ENCODE results near the gene RFTN1. TPM values are rescaled to one million over a fixed set of nuclear protein-coding genes. Genes with fewer than 3 reads are reported as not detected.

The RFTN1 gene
- total RNA-seq, 2 experiments from 2014 or later: 55.7 to 56.4 TPM

GRCh38 chr3:16502347-16502908 is 11.1 kb downstream of the RFTN1 start:
- peaks cover 79% of the 10 kb centered on the region for H3K4me1 Mint-ChIP-seq (ENCODE audit: low read depth)
- H3K36me3 Mint-ChIP-seq (ENCODE audit: low read depth): peaks cover 55% of the 10 kb centered on the region
- H3K27ac Mint-ChIP-seq: no peak overlapping the region
- H3K4me3 Mint-ChIP-seq: no peak overlapping the region
- ChIA-PET CTCF (no interaction called here), POLR2A (interaction anchor here (1.0 to 1.2 kb wide), 3 partner anchors 9 to 20 kb away, joined by 3 to 4 read pairs (median 3); no protein-coding TSS in a partner anchor)
- H3K9me3 Mint-ChIP-seq: no peaks in the 10 kb centered on the region
- H3K27ac ChIP-seq (ENCODE audit: low read depth in 1 of 2, low read length in 2 of 2): no peak overlapping the region
- peaks cover 22% of the 10 kb centered on the region for H3K36me3 ChIP-seq (ENCODE audit: insufficient read depth, low read length)
- H3K4me1 ChIP-seq (ENCODE audit: insufficient read depth, low read length): peaks cover 11% of the 10 kb centered on the region
- H3K9me3 ChIP-seq (ENCODE audit: control insufficient read depth in 1 of 2, insufficient read depth in 1 of 2, low read length in 2 of 2): peaks cover 0 to 6% of the 10 kb centered on the region in 2 experiments
- TF ChIP-seq CTCF (IDR thresholded peaks at IDR 0.05): no peak
- H3K4me3 ChIP-seq (ENCODE audit: low read length): no peak overlapping the region
- H3K27me3 ChIP-seq (ENCODE audit: control insufficient read depth in 1 of 2, insufficient read depth in 2 of 2, low read length in 2 of 2): no peaks in the 10 kb centered on the region
- intact Hi-C loops (cut with DNase I, micrococcal nuclease): no loop called here
- no peak for ATAC-seq (ENCODE audit: poor library complexity)
- no peaks in the 10 kb centered on the region for H3K27me3 Mint-ChIP-seq
- no peak for DNase-seq

- Histone ChIP-seq H3K36me3 (ENCODE audit: insufficient read depth, low read length) (peaks cover 22% of the 10 kb centered on the region), H3K4me3 (ENCODE audit: low read length) (no peak overlapping the region), H3K27ac (ENCODE audit: low read depth in 1 of 2, low read length in 2 of 2) (no peak overlapping the region), H3K4me1 (ENCODE audit: insufficient read depth, low read length) (peaks cover 20% of the 10 kb centered on the region), H3K27me3 (ENCODE audit: control insufficient read depth in 1 of 2, insufficient read depth in 2 of 2, low read length in 2 of 2) (no peaks in the 10 kb centered on the region), H3K9me3 (ENCODE audit: control insufficient read depth in 1 of 2, insufficient read depth in 1 of 2, low read length in 2 of 2) (peaks cover 0 to 6% of the 10 kb centered on the region in 2 experiments)
- H3K27ac Mint-ChIP-seq: no peak overlapping the region
- no peaks in the 10 kb centered on the region for H3K9me3 Mint-ChIP-seq
- ATAC-seq (ENCODE audit: poor library complexity) (no peak), DNase-seq (no peak)
- POLR2A ChIA-PET: interaction anchor here (3.7 kb wide), 1 partner anchor 10 kb away, joined by 14 read pairs; no protein-coding TSS in a partner anchor
- no peak overlapping the region for H3K4me3 Mint-ChIP-seq
- peaks cover 53% of the 10 kb centered on the region for H3K36me3 Mint-ChIP-seq (ENCODE audit: low read depth)
- peaks cover 81% of the 10 kb centered on the region for H3K4me1 Mint-ChIP-seq (ENCODE audit: low read depth)
- intact Hi-C loops (cut with DNase I, micrococcal nuclease): no loop called here
- no peaks in the 10 kb centered on the region for H3K27me3 Mint-ChIP-seq
- CTCF ChIA-PET: no interaction called here
- no peak for TF ChIP-seq CTCF (IDR thresholded peaks at IDR 0.05)
Measured at GRCh38 chr3:16501376-16501775, 12.1 kb downstream of the RFTN1 start.

DNA sequence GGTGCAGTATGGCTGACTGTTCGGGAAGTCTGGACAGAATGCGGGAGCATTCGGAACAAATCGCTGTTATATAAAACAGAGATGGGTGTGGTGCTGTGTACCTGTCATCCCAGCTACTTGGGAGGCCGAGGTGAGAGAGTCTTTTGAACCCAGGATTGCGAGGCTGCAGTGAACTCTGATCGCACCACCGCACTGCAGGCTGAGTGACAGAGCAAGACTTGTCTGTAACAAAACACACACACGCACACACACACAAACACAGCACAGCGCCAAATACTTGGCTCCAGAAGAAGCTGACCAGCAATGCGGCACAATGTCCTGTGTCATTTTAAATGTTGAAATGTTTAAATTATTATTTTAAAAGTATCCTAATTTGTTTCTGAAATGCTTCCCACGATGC is 12.6 kb downstream of the RFTN1 start:
- Mint-ChIP-seq H3K4me1 (ENCODE audit: low read depth) (peaks cover 81% of the 10 kb centered on the region), H3K27me3 (no peaks in the 10 kb centered on the region), H3K36me3 (ENCODE audit: low read depth) (peaks cover 51% of the 10 kb centered on the region), H3K9me3 (no peaks in the 10 kb centered on the region), H3K4me3 (no peak overlapping the region), H3K27ac (no peak overlapping the region)
- peaks cover 0 to 6% of the 10 kb centered on the region in 2 experiments for H3K9me3 ChIP-seq (ENCODE audit: control insufficient read depth in 1 of 2, insufficient read depth in 1 of 2, low read length in 2 of 2)
- no peak for TF ChIP-seq CTCF (IDR thresholded peaks at IDR 0.05)
- H3K27me3 ChIP-seq (ENCODE audit: control insufficient read depth in 1 of 2, insufficient read depth in 2 of 2, low read length in 2 of 2): no peaks in the 10 kb centered on the region
- H3K4me3 ChIP-seq (ENCODE audit: low read length): no peak overlapping the region
- H3K36me3 ChIP-seq (ENCODE audit: insufficient read depth, low read length): peaks cover 18% of the 10 kb centered on the region
- peaks cover 25% of the 10 kb centered on the region for H3K4me1 ChIP-seq (ENCODE audit: insufficient read depth, low read length)
- ATAC-seq (ENCODE audit: poor library complexity) (no peak), DNase-seq (no peak)
- POLR2A ChIA-PET: interaction anchor here (3.7 kb wide), 1 partner anchor 11 kb away, joined by 14 read pairs; no protein-coding TSS in a partner anchor
- intact Hi-C loops (cut with DNase I, micrococcal nuclease): no loop called here
- H3K27ac ChIP-seq (ENCODE audit: low read depth in 1 of 2, low read length in 2 of 2): no peak overlapping the region
- CTCF ChIA-PET: no interaction called here

Data from CD4-positive, alpha-beta T cell (primary cell).